Smooth muscle cell (in vitro differentiated cells): Measurements from ENCODE around the gene FOXP4. TPM values are rescaled to one million over a fixed set of nuclear protein-coding genes. Genes with fewer than 3 reads are reported as not detected.

Experiments used
- DNase-seq: peaks from one replicate; lab custom pipeline; 2025; ENCODE audit not compliant: unreplicated experiment; lab: John Stamatoyannopoulos, UW
- H2AFZ ChIP-seq: fragments of 200-600 bp; sonication (generic); 2 replicates; pipeline ENCODE4 v1.6.0; 2016; ENCODE audit warnings: antibody characterized with exemption, low read depth, mild to moderate bottlenecking
- H3F3A ChIP-seq: fragments of 200-600 bp; sonication (generic); 2 replicates; pipeline ENCODE4 v1.6.0; 2017; ENCODE audit warnings: antibody characterized with exemption, low read depth
- H3K27ac ChIP-seq: fragments of 200-600 bp; sonication (generic); 2 replicates; pipeline ENCODE4 v1.5.1; 2016; ENCODE audit warnings: low read depth, mild to moderate bottlenecking
- H3K27me3 ChIP-seq: fragments of 200-600 bp; sonication (generic); 2 replicates; pipeline ENCODE4 v1.6.1; 2016; ENCODE audit warnings: low read depth, mild to moderate bottlenecking
- H3K36me3 ChIP-seq: fragments of 200-600 bp; sonication (generic); 2 replicates; pipeline ENCODE4 v1.5.1; 2016; ENCODE audit warnings: low read depth
- H3K4me1 ChIP-seq: fragments of 200-600 bp; sonication (generic); 2 replicates; pipeline ENCODE4 v1.5.1; 2016; ENCODE audit warnings: low read depth
- H3K4me2 ChIP-seq: fragments of 200-600 bp; sonication (generic); 2 replicates; pipeline ENCODE4 v1.6.0; 2016; ENCODE audit warnings: mild to moderate bottlenecking
- H3K4me3 ChIP-seq: fragments of 200-600 bp; sonication (generic); 2 replicates; pipeline ENCODE4 v1.5.1; 2016; ENCODE audit warnings: mild to moderate bottlenecking
- H3K79me2 ChIP-seq: fragments of 200-600 bp; sonication (generic); 2 replicates; pipeline ENCODE4 v1.6.0; 2016; ENCODE audit warnings: low read depth, mild to moderate bottlenecking
- H3K9ac ChIP-seq: fragments of 200-600 bp; sonication (generic); 2 replicates; pipeline ENCODE4 v1.6.0; 2016; ENCODE audit warnings: low read depth
- H3K9me3 ChIP-seq: fragments of 200-600 bp; sonication (generic); replicated peaks from 2 replicates; pipeline ENCODE4 v1.5.1; 2016; ENCODE audit warnings: low read depth
- H4K20me1 ChIP-seq: fragments of 200-600 bp; sonication (generic); 2 replicates; pipeline ENCODE4 v1.6.0; 2016; ENCODE audit warnings: low read depth
- CTCF ChIP-seq: fragments of 200-600 bp; sonication (generic); IDR thresholded peaks from 2 replicates; pipeline ENCODE4 v1.5.1; 2017; ENCODE audit warnings: borderline replicate concordance, mild to moderate bottlenecking, antibody characterized with exemption; ENCODE audit not compliant: insufficient read depth, poor library complexity, severe bottlenecking
- WGBS: methylation state at CpG from one replicate; pipeline ENCODE4 v1.1.7; 2016; ENCODE audit warnings: low lambda C conversion rate; 5-methylcytosine and 5-hydroxymethylcytosine counted together
- polyA plus RNA-seq: library from polyadenylated mRNA; unstranded; fragments of >200 nt; fragmentation: Nextera tagmentation; extraction: Ambion mirVana; gene quantifications from 2 replicates; pipeline ENCODE4 v1.2.1, GENCODE V29; 2016
- total RNA-seq: library from RNA; depleted of rRNA; stranded (reverse); fragments of >200 nt; gene quantifications from 2 replicates; pipeline ENCODE4 v1.2.3, GENCODE V29; 2014

FOXP4 gene
- total and polyA plus RNA-seq, 2 experiments from 2014 or later = 5.3 to 31.9 TPM

GRCh38 chr6:41519305-41519744 lies 26.9 kb upstream of the FOXP4 start:
- no peak for TF ChIP-seq CTCF
- H3K4me1 ChIP-seq = peaks cover 11% of the 10 kb centered on the region
- H3K79me2 ChIP-seq = no peaks in the 10 kb centered on the region
- H4K20me1 ChIP-seq = no peaks in the 10 kb centered on the region
- no peaks in the 10 kb centered on the region for H3K36me3 ChIP-seq
- WGBS = 20% methylated on average over 3 of the region's 3 CpGs
- DNase-seq = no peak
- H3K27ac ChIP-seq = peak overlapping the region; percentile 39
- no peaks in the 10 kb centered on the region for H3F3A ChIP-seq
- no peaks in the 10 kb centered on the region for H3K9me3 ChIP-seq
- H2AFZ ChIP-seq = no peak overlapping the region
- peak overlapping the region; percentile 67 for H3K4me2 ChIP-seq
- no peak overlapping the region for H3K4me3 ChIP-seq
- H3K9ac ChIP-seq = no peak overlapping the region
- peaks cover 14% of the 10 kb centered on the region for H3K27me3 ChIP-seq

- Histone ChIP-seq H3K79me2 (no peaks in the 10 kb centered on the region), H3K4me1 (peaks cover 11% of the 10 kb centered on the region), H3K27ac (peak overlapping the region; percentile 39), H3F3A (no peaks in the 10 kb centered on the region), H3K9ac (no peak overlapping the region), H3K4me3 (no peak overlapping the region), H3K4me2 (peak overlapping the region; percentile 67), H3K36me3 (no peaks in the 10 kb centered on the region), H3K9me3 (no peaks in the 10 kb centered on the region), H2AFZ (no peak overlapping the region), H3K27me3 (peaks cover 14% of the 10 kb centered on the region), H4K20me1 (no peaks in the 10 kb centered on the region)
- no peak for TF ChIP-seq CTCF
- 53% methylated on average over 8 of the region's 8 CpGs for WGBS
- no peak for DNase-seq
These were observed 26.2 kb upstream of the FOXP4 start for GRCh38 chr6:41519745-41520699.

- Histone ChIP-seq H3K79me2 (no peaks in the 10 kb centered on the region), H3K4me3 (no peak overlapping the region), H3K9ac (no peak overlapping the region), H3K4me2 (no peak overlapping the region), H3K4me1 (peaks cover 15% of the 10 kb centered on the region), H3K9me3 (no peaks in the 10 kb centered on the region), H3F3A (no peaks in the 10 kb centered on the region), H3K27ac (no peak overlapping the region), H4K20me1 (no peaks in the 10 kb centered on the region), H3K36me3 (no peaks in the 10 kb centered on the region), H2AFZ (no peak overlapping the region), H3K27me3 (peaks cover 27% of the 10 kb centered on the region)
- DNase-seq = no peak
- WGBS = 88% methylated on average over 15 of the region's 15 CpGs
- no peak for TF ChIP-seq CTCF
These were observed 23.2 kb upstream of the FOXP4 start for GRCh38 chr6:41522780-41523548.
